NB4 (cell line): ENCODE results near the gene ANKRD61.
A peak's percentile ranks its signal among the peaks of the same experiment; 100 is the strongest.
"Not testable (repeated sequence)": the region's sequence is repeated elsewhere in the genome, so short reads cannot be mapped to it uniquely, and the experiment has no call there.

Experiments
- DNase-seq: peaks from one replicate; pipeline ENCODE4 v3.0.0; 2010; ENCODE audit warnings: low read depth
- H3K4me3 ChIP-seq: one replicate; pipeline ENCODE4 v1.5.1; 2011; ENCODE audit warnings: mild to moderate bottlenecking, low read depth, low read length, moderate library complexity
- MYC ChIP-seq: IDR thresholded peaks from 2 replicates; pipeline ENCODE4 v1.6.1; 2011; ENCODE audit warnings: low read depth, low read length
- POLR2A ChIP-seq: IDR thresholded peaks from 2 replicates; pipeline ENCODE4 v1.6.1; 2011; ENCODE audit warnings: mild to moderate bottlenecking; ENCODE audit not compliant: insufficient read length; ENCODE audit errors: extremely low read depth
- TF ChIP-seq, protein P1 (sequence below): IDR thresholded peaks from one replicate; pipeline ENCODE4 v1.5.1; 2012; ENCODE audit warnings: low read depth, low read length
- TF ChIP-seq, protein P2 (sequence below): IDR thresholded peaks from 2 replicates; pipeline ENCODE4 v1.6.1; 2011; ENCODE audit warnings: low read depth, low read length

ANKRD61 gene

DNA sequence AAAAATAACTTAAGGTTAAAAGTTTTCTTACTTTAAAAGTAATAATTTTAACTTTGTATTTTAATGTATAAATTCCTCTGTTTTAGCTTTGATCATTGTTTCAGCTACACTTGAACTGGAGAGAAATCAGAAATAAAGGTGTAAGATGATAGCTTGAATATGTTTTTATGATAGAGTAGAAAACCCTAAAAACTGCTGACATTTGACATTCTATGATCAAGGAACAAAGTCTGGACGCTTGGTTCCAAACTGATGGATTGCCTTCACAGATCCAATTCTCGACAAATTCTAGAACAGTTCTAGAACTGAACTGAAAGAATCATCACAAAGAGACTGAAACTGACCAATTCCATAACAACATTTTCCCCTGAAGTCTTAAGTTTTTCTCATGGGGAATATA lies at the start of gene ANKRD61:
TSS of gene ANKRD61 (plus strand) at position 389 of the 400 bp plus-strand sequence. CDS start at position 389, 0 bp downstream.
- H3K4me3 ChIP-seq = no peak within 1 kb of the TSS
- no peak for DNase-seq
- TF ChIP-seq MYC (no peak), POLR2A (no peak)
- TF ChIP-seq, protein P1, sequence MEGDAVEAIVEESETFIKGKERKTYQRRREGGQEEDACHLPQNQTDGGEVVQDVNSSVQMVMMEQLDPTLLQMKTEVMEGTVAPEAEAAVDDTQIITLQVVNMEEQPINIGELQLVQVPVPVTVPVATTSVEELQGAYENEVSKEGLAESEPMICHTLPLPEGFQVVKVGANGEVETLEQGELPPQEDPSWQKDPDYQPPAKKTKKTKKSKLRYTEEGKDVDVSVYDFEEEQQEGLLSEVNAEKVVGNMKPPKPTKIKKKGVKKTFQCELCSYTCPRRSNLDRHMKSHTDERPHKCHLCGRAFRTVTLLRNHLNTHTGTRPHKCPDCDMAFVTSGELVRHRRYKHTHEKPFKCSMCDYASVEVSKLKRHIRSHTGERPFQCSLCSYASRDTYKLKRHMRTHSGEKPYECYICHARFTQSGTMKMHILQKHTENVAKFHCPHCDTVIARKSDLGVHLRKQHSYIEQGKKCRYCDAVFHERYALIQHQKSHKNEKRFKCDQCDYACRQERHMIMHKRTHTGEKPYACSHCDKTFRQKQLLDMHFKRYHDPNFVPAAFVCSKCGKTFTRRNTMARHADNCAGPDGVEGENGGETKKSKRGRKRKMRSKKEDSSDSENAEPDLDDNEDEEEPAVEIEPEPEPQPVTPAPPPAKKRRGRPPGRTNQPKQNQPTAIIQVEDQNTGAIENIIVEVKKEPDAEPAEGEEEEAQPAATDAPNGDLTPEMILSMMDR = no peak
- TF ChIP-seq, protein P2, sequence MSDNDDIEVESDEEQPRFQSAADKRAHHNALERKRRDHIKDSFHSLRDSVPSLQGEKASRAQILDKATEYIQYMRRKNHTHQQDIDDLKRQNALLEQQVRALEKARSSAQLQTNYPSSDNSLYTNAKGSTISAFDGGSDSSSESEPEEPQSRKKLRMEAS = no peak

DNA sequence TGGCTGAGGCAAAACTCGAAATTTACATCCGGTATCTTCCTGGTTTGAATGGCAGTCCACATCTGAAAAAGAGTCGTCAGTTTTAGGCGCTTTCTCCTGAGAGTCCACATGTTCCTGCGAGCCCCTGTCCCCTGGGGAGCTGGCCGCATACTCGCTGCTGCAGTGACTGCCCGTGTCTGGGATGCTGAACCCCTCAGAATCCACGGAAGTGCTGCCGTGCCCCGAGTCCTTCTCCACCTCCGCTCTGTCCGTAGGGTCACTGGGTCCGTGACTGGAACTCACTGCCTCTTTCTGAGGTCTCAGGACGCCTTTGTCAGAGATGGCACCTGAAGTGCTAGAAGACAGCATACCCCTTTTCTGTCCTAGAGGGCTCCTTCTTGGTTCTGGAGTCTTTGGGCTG lies 44.1 kb upstream of the ANKRD61 start:
- not testable (repeated sequence) for H3K4me3 ChIP-seq, DNase-seq

DNA sequence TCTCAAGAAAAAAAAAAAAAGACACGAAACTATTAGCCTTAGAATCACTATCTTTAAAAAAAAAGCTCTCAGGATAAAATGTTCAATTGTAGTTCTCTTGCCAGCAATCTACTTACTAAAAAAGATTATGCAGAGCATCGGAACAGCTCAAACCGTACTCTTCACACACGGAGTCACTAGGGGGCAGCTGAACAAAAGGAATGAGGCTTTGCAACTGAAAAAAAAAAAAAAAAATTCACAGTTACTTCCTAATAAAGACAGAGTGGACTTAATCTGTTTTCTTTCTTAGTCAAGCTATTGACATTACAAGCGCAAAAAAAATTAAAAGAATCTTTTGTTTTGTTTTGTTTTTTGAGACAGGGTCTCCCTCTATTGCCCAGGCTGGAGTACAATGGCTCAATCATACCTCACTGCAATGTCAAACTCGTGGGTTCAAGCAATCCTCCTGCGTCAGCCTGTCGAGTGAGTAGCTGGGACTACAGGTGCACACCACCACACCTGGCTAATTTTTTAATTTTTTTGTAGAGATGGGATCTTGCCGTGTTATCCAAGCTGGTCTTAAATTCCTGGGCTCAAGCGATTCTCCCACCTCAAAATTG lies 33.9 kb upstream of the ANKRD61 start:
- peak; percentile 73 for DNase-seq
- TF ChIP-seq, protein P1 = peak; percentile 70
- no peak for TF ChIP-seq MYC

DNA sequence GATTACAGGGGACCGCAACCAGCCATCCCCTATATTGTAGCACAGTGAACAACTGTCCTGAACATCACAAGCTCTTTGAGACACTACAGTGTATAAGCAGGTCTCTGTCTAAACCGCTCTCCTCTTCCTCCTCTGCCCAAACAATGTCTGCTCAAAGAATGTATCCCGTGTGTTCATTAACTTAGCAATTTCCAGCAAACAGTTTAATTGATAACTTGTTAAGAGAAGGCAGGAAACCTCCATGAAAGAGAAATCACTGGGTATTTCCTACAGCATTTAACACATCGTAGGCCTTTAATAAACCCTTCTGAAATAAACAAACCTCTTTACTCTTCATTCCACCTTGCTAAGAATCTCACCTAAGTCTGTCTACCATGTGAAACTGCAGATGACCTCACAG lies 23.8 kb upstream of the ANKRD61 start:
- no peak for DNase-seq
- H3K4me3 ChIP-seq = peak overlapping the region; percentile 90

More for the DNA sequence above, 33.9 kb upstream of the ANKRD61 start:
- H3K4me3 ChIP-seq = no peak overlapping the region

DNA sequence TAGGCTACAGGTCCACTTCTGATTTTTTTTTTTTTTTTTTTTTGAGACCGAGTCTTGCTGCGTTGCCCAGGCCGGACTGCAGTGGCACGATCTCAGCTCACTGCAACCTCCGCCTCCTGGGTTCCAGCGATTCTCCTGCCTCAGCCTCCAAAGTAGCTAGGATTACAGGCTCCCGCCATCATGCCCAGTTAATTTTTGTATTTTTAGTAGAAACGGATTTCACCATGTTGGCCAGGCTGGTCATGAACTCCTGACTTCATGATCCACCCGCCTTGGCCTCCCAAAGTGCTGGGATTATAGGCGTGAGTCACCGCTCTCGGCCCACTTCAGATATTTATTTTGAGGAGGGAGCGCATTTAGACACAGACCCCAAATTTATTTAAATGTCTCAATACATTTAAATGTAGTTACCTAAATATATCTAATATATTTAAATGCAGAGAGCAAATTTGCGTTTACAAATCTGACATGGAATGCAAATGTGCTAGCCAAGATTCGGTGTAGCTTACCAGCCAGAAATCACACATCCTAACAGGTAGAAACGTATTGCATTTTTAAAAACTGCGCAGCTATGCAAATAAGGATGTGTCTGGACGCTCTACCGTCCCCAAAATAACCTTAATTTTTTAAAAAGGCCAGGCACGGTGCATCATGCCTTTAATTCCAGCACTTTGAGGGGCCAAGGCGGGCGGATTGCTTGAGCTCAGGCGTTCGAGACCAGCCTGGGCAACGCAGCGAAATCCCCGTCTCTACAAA lies 23.2 kb upstream of the ANKRD61 start:
- DNase-seq = not testable (repeated sequence)
- H3K4me3 ChIP-seq = peak overlapping the region; percentile 90

More for the DNA sequence above, 23.8 kb upstream of the ANKRD61 start:
- TF ChIP-seq, protein P1 = no peak
- TF ChIP-seq, protein P2 = no peak
- no peak for TF ChIP-seq MYC
- no peak for TF ChIP-seq POLR2A

DNA sequence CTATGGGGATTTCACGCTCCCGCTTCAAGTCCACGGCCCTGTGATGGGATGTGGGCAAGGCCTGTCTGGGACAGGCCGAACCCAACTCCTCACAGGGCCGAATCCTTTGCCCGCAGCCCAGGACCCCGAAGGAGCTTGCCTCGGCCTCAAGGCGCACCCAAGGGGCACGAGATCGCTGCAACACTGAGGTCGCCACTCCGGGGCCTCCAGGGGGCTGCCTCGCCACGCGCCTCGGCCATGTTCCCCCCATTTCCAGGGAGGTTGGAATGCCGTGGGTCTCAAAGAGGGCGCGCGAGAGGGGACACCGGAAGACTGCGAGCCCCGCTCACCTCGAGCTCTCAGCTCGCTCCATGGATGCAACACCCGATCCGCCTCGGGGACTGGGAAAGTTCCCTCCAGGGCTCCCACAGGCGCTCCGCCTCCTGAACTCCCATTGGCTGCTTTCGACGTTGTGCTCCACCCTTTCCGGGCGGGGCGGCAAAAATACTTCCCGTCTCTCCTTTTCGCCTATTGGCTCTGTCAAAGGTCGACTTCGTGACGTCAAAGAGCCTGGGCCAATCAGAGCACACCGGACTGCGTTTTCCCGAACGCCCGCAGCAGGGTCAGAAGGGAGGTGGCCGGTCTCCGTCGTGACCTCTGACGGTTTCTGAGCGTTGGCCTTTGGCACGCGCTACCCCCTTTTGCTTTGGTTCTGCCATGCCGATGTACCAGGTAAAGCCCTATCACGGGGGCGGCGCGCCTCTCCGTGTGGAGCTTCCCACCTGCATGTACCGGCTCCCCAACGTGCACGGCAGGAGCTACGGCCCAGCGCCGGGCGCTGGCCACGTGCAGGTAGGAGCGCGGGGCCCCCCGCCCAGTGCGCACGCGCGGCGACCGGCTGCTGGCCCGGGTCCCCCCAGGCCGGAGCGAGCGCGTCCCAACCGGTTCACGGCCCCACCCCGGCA lies 22.2 kb upstream of the ANKRD61 start, which contains the start of the genes AIMP2 and PMS2:
TSS of gene AIMP2 (plus strand) at position 605 of the 944 bp plus-strand sequence. CDS start at position 697, 92 bp downstream.
TSS of gene PMS2 (minus strand) at position 382 of the 944 bp plus-strand sequence. CDS start at position 352, 30 bp downstream.
- TF ChIP-seq, protein P2 = peak; percentile 98
- TF ChIP-seq, protein P1 = no peak
- TF ChIP-seq MYC = peak; percentile 100
- TF ChIP-seq POLR2A = peak; percentile 97
- DNase-seq = peak; percentile 100
- peak within 1 kb of the TSS; percentile 90 for H3K4me3 ChIP-seq

DNA sequence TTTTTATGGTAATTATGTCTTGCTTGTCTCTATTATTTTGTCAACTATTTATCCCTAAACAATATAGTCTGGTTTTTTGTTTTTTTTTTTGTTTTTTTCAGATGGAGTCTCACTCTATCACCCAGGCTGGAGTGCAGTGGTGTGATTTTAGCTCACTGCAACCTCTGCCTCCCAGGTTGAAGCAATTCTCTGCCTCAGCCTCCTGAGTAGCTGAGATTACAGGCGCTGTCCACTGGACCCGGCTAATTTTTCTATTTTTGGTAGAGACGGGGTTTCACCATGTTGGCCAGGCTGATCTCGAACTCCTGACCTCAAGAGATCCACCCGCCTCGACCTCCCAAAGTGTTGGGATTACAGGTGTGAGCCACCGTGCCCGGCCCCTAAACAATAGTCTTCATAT lies 20.8 kb upstream of the ANKRD61 start:
- DNase-seq = not testable (repeated sequence)
- peak overlapping the region; percentile 90 for H3K4me3 ChIP-seq
